OCI-LY1 (cell line): Measurements from ENCODE around the gene MFN1.

Experiments used
- H2AFZ ChIP-seq: fragments of 200-600 bp; sonication (generic), shearing (Covaris generic); 2 replicates; pipeline ENCODE4 v1.6.0; 2014; ENCODE audit warnings: antibody characterized with exemption, mild to moderate bottlenecking, low read length
- H3F3A ChIP-seq: fragments of 200-600 bp; sonication (generic), shearing (Covaris generic); 2 replicates; pipeline ENCODE4 v1.6.0; 2014; ENCODE audit warnings: mild to moderate bottlenecking, antibody characterized with exemption, low read length, moderate library complexity; ENCODE audit not compliant: insufficient read depth
- H3K27ac ChIP-seq: fragments of 200-600 bp; sonication (generic); 2 replicates; pipeline ENCODE4 v1.5.1; 2014; ENCODE audit warnings: low read length, mixed run types, mild to moderate bottlenecking, low read depth; ENCODE audit not compliant: poor library complexity, severe bottlenecking
- H3K27me3 ChIP-seq: fragments of 200-600 bp; sonication (generic); 2 replicates; pipeline ENCODE4 v1.6.0; 2014; ENCODE audit warnings: antibody characterized with exemption, mild to moderate bottlenecking, low read length, moderate library complexity; ENCODE audit not compliant: insufficient read depth
- H3K36me3 ChIP-seq: fragments of 200-600 bp; sonication (generic); 2 replicates; pipeline ENCODE4 v1.6.1; 2014; ENCODE audit warnings: mild to moderate bottlenecking, antibody characterized with exemption, low read length, moderate library complexity, mixed read lengths; ENCODE audit not compliant: insufficient read depth
- H3K4me1 ChIP-seq: fragments of 200-600 bp; sonication (generic); 2 replicates; pipeline ENCODE4 v1.5.1; 2014; ENCODE audit warnings: mild to moderate bottlenecking, low read length, moderate library complexity; ENCODE audit not compliant: insufficient read depth, severe bottlenecking
- H3K4me2 ChIP-seq: fragments of 200-600 bp; sonication (generic), shearing (Covaris generic); 2 replicates; pipeline ENCODE4 v1.6.1; 2014; ENCODE audit warnings: low read length
- H3K4me3 ChIP-seq: fragments of 200-600 bp; sonication (generic); 2 replicates; pipeline ENCODE4 v1.5.1; 2014; ENCODE audit warnings: low read length, low read depth, mild to moderate bottlenecking, mixed read lengths; ENCODE audit not compliant: poor library complexity, severe bottlenecking
- H3K79me2 ChIP-seq: fragments of 200-600 bp; shearing (Covaris generic); 2 replicates; pipeline ENCODE4 v1.6.1; 2016; ENCODE audit warnings: mixed run types, low read length, mixed read lengths; ENCODE audit not compliant: insufficient read depth
- H3K9ac ChIP-seq: fragments of 200-600 bp; sonication (generic), shearing (Covaris generic); 2 replicates; pipeline ENCODE4 v1.6.1; 2014; ENCODE audit warnings: mild to moderate bottlenecking, low read length, mixed read lengths
- H3K9me2 ChIP-seq: fragments of 200-600 bp; sonication (generic), shearing (Covaris generic); 2 replicates; pipeline ENCODE4 v1.6.1; 2014; ENCODE audit warnings: low read depth, mild to moderate bottlenecking, low read length, mixed read lengths
- H3K9me3 ChIP-seq: fragments of 200-600 bp; shearing (Covaris generic); 2 replicates; pipeline ENCODE4 v1.6.1; 2014; ENCODE audit warnings: low read length, mixed read lengths
- H4K20me1 ChIP-seq: fragments of 200-600 bp; sonication (generic), shearing (Covaris generic); 2 replicates; pipeline ENCODE4 v1.6.0; 2016; ENCODE audit warnings: mild to moderate bottlenecking, low read length; ENCODE audit not compliant: insufficient read depth
- EZH2 ChIP-seq: fragments of 200-600 bp; sonication (generic), shearing (Covaris generic); IDR thresholded peaks from 2 replicates; pipeline ENCODE4 v1.8.0; 2017; ENCODE audit warnings: borderline replicate concordance, mixed run types, mild to moderate bottlenecking, antibody characterized with exemption, low read length, moderate library complexity, mixed read lengths
- TF ChIP-seq, protein P1 (sequence below): fragments of 200-600 bp; sonication (generic), shearing (Covaris generic); IDR thresholded peaks from 2 replicates; pipeline ENCODE4 v1.5.1; 2017; ENCODE audit warnings: mild to moderate bottlenecking, antibody characterized with exemption, low read length, moderate library complexity, mixed read lengths

The MFN1 gene

DNA sequence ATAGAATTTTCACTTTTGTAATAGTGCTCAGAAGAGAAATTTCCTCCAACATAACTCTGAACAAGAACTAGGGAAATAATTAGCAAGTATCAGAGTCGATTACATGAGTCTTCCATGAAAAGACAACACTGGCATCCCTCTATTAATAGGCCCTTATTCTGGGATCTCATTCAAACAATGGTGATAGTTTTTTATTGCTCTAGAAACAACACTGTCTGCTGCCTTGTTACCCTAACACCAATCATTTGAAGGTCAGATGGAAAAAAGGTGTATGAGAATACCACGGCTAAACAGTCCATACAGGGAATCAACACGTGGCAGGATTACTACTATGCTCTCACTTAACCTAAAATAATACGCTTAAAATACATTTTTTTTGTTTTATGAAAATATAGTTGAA, 67.9 kb downstream of the MFN1 start:
- no peak for TF ChIP-seq EZH2
- TF ChIP-seq, protein P1, sequence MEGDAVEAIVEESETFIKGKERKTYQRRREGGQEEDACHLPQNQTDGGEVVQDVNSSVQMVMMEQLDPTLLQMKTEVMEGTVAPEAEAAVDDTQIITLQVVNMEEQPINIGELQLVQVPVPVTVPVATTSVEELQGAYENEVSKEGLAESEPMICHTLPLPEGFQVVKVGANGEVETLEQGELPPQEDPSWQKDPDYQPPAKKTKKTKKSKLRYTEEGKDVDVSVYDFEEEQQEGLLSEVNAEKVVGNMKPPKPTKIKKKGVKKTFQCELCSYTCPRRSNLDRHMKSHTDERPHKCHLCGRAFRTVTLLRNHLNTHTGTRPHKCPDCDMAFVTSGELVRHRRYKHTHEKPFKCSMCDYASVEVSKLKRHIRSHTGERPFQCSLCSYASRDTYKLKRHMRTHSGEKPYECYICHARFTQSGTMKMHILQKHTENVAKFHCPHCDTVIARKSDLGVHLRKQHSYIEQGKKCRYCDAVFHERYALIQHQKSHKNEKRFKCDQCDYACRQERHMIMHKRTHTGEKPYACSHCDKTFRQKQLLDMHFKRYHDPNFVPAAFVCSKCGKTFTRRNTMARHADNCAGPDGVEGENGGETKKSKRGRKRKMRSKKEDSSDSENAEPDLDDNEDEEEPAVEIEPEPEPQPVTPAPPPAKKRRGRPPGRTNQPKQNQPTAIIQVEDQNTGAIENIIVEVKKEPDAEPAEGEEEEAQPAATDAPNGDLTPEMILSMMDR, result no peak
- Histone ChIP-seq H3K4me3 (no peak overlapping the region), H4K20me1 (no peaks in the 10 kb centered on the region), H3F3A (no peaks in the 10 kb centered on the region), H3K4me2 (no peak overlapping the region), H3K36me3 (no peaks in the 10 kb centered on the region), H3K79me2 (no peaks in the 10 kb centered on the region), H2AFZ (no peak overlapping the region), H3K9me3 (no peaks in the 10 kb centered on the region), H3K27ac (no peak overlapping the region), H3K9me2 (no peaks in the 10 kb centered on the region), H3K9ac (no peak overlapping the region), H3K27me3 (no peaks in the 10 kb centered on the region), H3K4me1 (no peaks in the 10 kb centered on the region)

DNA sequence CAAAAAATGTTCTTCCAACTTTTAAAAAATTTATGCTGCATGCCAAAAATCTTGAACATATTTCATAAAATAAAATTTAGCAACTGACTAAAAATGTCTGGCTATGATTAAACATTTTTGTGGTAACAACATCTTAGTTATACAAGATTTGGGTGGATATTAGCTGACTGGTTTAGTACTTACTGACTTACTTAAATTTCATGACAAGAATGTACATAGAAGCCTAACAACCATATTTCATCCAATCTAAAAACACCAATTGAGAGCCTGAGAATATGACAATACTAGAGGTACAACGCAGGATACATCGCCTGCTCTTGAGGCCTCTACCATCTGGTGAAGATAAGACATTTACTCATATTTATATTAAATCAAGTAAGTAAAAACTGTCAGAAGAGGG, 69.2 kb downstream of the MFN1 start:
- H2AFZ ChIP-seq, result no peak overlapping the region
- H3K79me2 ChIP-seq, result no peaks in the 10 kb centered on the region
- no peaks in the 10 kb centered on the region for H3K9me3 ChIP-seq
- H3K27me3 ChIP-seq, result no peaks in the 10 kb centered on the region
- no peaks in the 10 kb centered on the region for H3K36me3 ChIP-seq
- no peak for TF ChIP-seq EZH2
- TF ChIP-seq, protein P1, result no peak
- H3K4me2 ChIP-seq, result no peak overlapping the region
- H3K4me1 ChIP-seq, result no peaks in the 10 kb centered on the region
- H3F3A ChIP-seq, result no peaks in the 10 kb centered on the region
- H3K27ac ChIP-seq, result no peak overlapping the region
- H4K20me1 ChIP-seq, result no peaks in the 10 kb centered on the region
- no peak overlapping the region for H3K9ac ChIP-seq
- no peak overlapping the region for H3K4me3 ChIP-seq
- no peaks in the 10 kb centered on the region for H3K9me2 ChIP-seq

DNA sequence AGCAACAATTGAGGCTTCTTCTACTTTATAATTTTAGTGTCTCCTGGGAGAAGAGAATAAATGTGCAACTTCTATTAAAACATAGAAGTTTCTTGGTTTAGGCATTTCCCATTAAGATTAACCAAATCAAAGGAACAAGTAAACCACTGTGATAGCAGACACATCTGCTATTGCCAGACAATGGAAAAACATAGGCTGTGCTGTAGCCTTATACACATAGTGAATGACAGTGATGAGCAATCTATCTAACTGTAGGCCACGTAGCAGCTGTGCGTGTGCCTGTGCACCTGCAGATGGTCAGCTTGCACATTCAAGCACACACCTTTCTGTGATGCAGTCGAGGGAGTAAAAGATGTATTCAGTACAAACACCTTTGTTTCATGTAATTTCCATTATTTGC, 71.1 kb downstream of the MFN1 start:
- H3K36me3 ChIP-seq, result no peaks in the 10 kb centered on the region
- no peaks in the 10 kb centered on the region for H3K9me3 ChIP-seq
- H3K79me2 ChIP-seq, result no peaks in the 10 kb centered on the region
- no peaks in the 10 kb centered on the region for H3K4me1 ChIP-seq
- no peaks in the 10 kb centered on the region for H4K20me1 ChIP-seq
- TF ChIP-seq, protein P1, result no peak
- no peak for TF ChIP-seq EZH2
- no peak overlapping the region for H3K9ac ChIP-seq
- no peak overlapping the region for H3K4me3 ChIP-seq
- H3F3A ChIP-seq, result no peaks in the 10 kb centered on the region
- H3K27ac ChIP-seq, result no peak overlapping the region
- H3K27me3 ChIP-seq, result no peaks in the 10 kb centered on the region
- H2AFZ ChIP-seq, result no peak overlapping the region
- no peaks in the 10 kb centered on the region for H3K9me2 ChIP-seq
- no peak overlapping the region for H3K4me2 ChIP-seq
